Smooth muscle cell (in vitro differentiated cells): Measurements from ENCODE around the gene CAGE1. TPM values are rescaled to one million over a fixed set of nuclear protein-coding genes. Genes with fewer than 3 reads are reported as not detected.

ENCODE experiments used
- DNase-seq: peaks from one replicate; lab custom pipeline; 2025; ENCODE audit not compliant: unreplicated experiment; lab: John Stamatoyannopoulos, UW
- H2AFZ ChIP-seq: fragments of 200-600 bp; sonication (generic); 2 replicates; pipeline ENCODE4 v1.6.0; 2016; ENCODE audit warnings: antibody characterized with exemption, low read depth, mild to moderate bottlenecking
- H3F3A ChIP-seq: fragments of 200-600 bp; sonication (generic); 2 replicates; pipeline ENCODE4 v1.6.0; 2017; ENCODE audit warnings: antibody characterized with exemption, low read depth
- H3K27ac ChIP-seq: fragments of 200-600 bp; sonication (generic); 2 replicates; pipeline ENCODE4 v1.5.1; 2016; ENCODE audit warnings: low read depth, mild to moderate bottlenecking
- H3K27me3 ChIP-seq: fragments of 200-600 bp; sonication (generic); 2 replicates; pipeline ENCODE4 v1.6.1; 2016; ENCODE audit warnings: low read depth, mild to moderate bottlenecking
- H3K36me3 ChIP-seq: fragments of 200-600 bp; sonication (generic); 2 replicates; pipeline ENCODE4 v1.5.1; 2016; ENCODE audit warnings: low read depth
- H3K4me1 ChIP-seq: fragments of 200-600 bp; sonication (generic); 2 replicates; pipeline ENCODE4 v1.5.1; 2016; ENCODE audit warnings: low read depth
- H3K4me2 ChIP-seq: fragments of 200-600 bp; sonication (generic); 2 replicates; pipeline ENCODE4 v1.6.0; 2016; ENCODE audit warnings: mild to moderate bottlenecking
- H3K4me3 ChIP-seq: fragments of 200-600 bp; sonication (generic); 2 replicates; pipeline ENCODE4 v1.5.1; 2016; ENCODE audit warnings: mild to moderate bottlenecking
- H3K79me2 ChIP-seq: fragments of 200-600 bp; sonication (generic); 2 replicates; pipeline ENCODE4 v1.6.0; 2016; ENCODE audit warnings: low read depth, mild to moderate bottlenecking
- H3K9ac ChIP-seq: fragments of 200-600 bp; sonication (generic); 2 replicates; pipeline ENCODE4 v1.6.0; 2016; ENCODE audit warnings: low read depth
- H3K9me3 ChIP-seq: fragments of 200-600 bp; sonication (generic); replicated peaks from 2 replicates; pipeline ENCODE4 v1.5.1; 2016; ENCODE audit warnings: low read depth
- H4K20me1 ChIP-seq: fragments of 200-600 bp; sonication (generic); 2 replicates; pipeline ENCODE4 v1.6.0; 2016; ENCODE audit warnings: low read depth
- CTCF ChIP-seq: fragments of 200-600 bp; sonication (generic); IDR thresholded peaks from 2 replicates; pipeline ENCODE4 v1.5.1; 2017; ENCODE audit warnings: borderline replicate concordance, mild to moderate bottlenecking, antibody characterized with exemption; ENCODE audit not compliant: insufficient read depth, poor library complexity, severe bottlenecking
- WGBS: methylation state at CpG from one replicate; pipeline ENCODE4 v1.1.7; 2016; ENCODE audit warnings: low lambda C conversion rate; 5-methylcytosine and 5-hydroxymethylcytosine counted together
- polyA plus RNA-seq: library from polyadenylated mRNA; unstranded; fragments of >200 nt; fragmentation: Nextera tagmentation; extraction: Ambion mirVana; gene quantifications from 2 replicates; pipeline ENCODE4 v1.2.1, GENCODE V29; 2016
- total RNA-seq: library from RNA; depleted of rRNA; stranded (reverse); fragments of >200 nt; gene quantifications from 2 replicates; pipeline ENCODE4 v1.2.3, GENCODE V29; 2014

Gene CAGE1
- total and polyA plus RNA-seq, 2 experiments from 2014 or later, result not detected

GRCh38 chr6:7309050-7309449 is 80.5 kb downstream of the CAGE1 start:
- peak overlapping the region; percentile 38 for H3K4me2 ChIP-seq
- H3K27ac ChIP-seq, result peak overlapping the region; percentile 14
- H3K4me3 ChIP-seq, result no peak overlapping the region
- peaks cover 85% of the 10 kb centered on the region for H3K79me2 ChIP-seq
- peaks cover 79% of the 10 kb centered on the region for H4K20me1 ChIP-seq
- no peak overlapping the region for H2AFZ ChIP-seq
- H3F3A ChIP-seq, result no peaks in the 10 kb centered on the region
- DNase-seq, result no peak
- H3K27me3 ChIP-seq, result no peaks in the 10 kb centered on the region
- H3K9ac ChIP-seq, result no peak overlapping the region
- peaks cover 16% of the 10 kb centered on the region for H3K4me1 ChIP-seq
- no peaks in the 10 kb centered on the region for H3K9me3 ChIP-seq
- peaks cover 13% of the 10 kb centered on the region for H3K36me3 ChIP-seq
- no peak for TF ChIP-seq CTCF
- 73% methylated on average over 5 of the region's 5 CpGs for WGBS

- no peak overlapping the region for H2AFZ ChIP-seq
- no peak for TF ChIP-seq CTCF
- H3K27ac ChIP-seq, result no peak overlapping the region
- H4K20me1 ChIP-seq, result peaks cover 94% of the 10 kb centered on the region
- no peaks in the 10 kb centered on the region for H3K27me3 ChIP-seq
- no peak overlapping the region for H3K9ac ChIP-seq
- H3K79me2 ChIP-seq, result peaks cover 96% of the 10 kb centered on the region
- peaks cover 16% of the 10 kb centered on the region for H3K4me1 ChIP-seq
- 100% methylated on average over 5 of the region's 5 CpGs for WGBS
- H3K4me3 ChIP-seq, result no peak overlapping the region
- H3F3A ChIP-seq, result no peaks in the 10 kb centered on the region
- H3K4me2 ChIP-seq, result no peak overlapping the region
- peaks cover 13% of the 10 kb centered on the region for H3K36me3 ChIP-seq
- no peaks in the 10 kb centered on the region for H3K9me3 ChIP-seq
- DNase-seq, result no peak
Measured at GRCh38 chr6:7307533-7307932, 82.0 kb downstream of the CAGE1 start.

GRCh38 chr6:7304821-7305220 is 84.7 kb downstream of the CAGE1 start:
- Histone ChIP-seq H4K20me1 (peaks cover 96% of the 10 kb centered on the region), H3K79me2 (peaks cover 94% of the 10 kb centered on the region), H3K27me3 (no peaks in the 10 kb centered on the region), H3K4me2 (no peak overlapping the region), H3K36me3 (peaks cover 39% of the 10 kb centered on the region), H2AFZ (no peak overlapping the region), H3F3A (no peaks in the 10 kb centered on the region), H3K27ac (no peak overlapping the region), H3K9me3 (no peaks in the 10 kb centered on the region), H3K4me1 (no peaks in the 10 kb centered on the region), H3K9ac (no peak overlapping the region), H3K4me3 (no peak overlapping the region)
- WGBS, result 80% methylated on average over 1 of the region's 1 CpG
- no peak for DNase-seq
- no peak for TF ChIP-seq CTCF

- Histone ChIP-seq H3K36me3 (peaks cover 46% of the 10 kb centered on the region), H3K27me3 (no peaks in the 10 kb centered on the region), H2AFZ (no peak overlapping the region), H3K4me2 (no peak overlapping the region), H3K9me3 (no peaks in the 10 kb centered on the region), H3K79me2 (peaks cover 74% of the 10 kb centered on the region), H3K4me1 (no peaks in the 10 kb centered on the region), H3F3A (no peaks in the 10 kb centered on the region), H3K27ac (no peak overlapping the region), H3K9ac (no peak overlapping the region), H4K20me1 (peaks cover 100% of the 10 kb centered on the region), H3K4me3 (no peak overlapping the region)
- DNase-seq, result no peak
- 90% methylated on average over 7 of the region's 7 CpGs for WGBS
- no peak for TF ChIP-seq CTCF
Measured at GRCh38 chr6:7301702-7302101, 87.8 kb downstream of the CAGE1 start.
